HEK293 (cell line): ENCODE results near the gene GNAQ.

Experiments used
- CTCF ChIP-seq: fragments of 450-650 bp; formaldehyde crosslinking; IDR thresholded peaks from 2 replicates; pipeline ENCODE4 v1.5.1; 2016; ENCODE audit warnings: missing biosample characterization, missing genetic modification characterization
- GLI2 ChIP-seq: fragments of 450-650 bp; formaldehyde crosslinking; IDR thresholded peaks from 2 replicates; pipeline ENCODE4; 2017; ENCODE audit warnings: missing biosample characterization, missing genetic modification characterization, low read depth, borderline replicate concordance
- KLF16 ChIP-seq: fragments of 450-650 bp; formaldehyde crosslinking; IDR thresholded peaks from 2 replicates; pipeline ENCODE4 v1.5.1; 2017; ENCODE audit warnings: missing biosample characterization, missing genetic modification characterization
- MZF1 ChIP-seq: fragments of 450-650 bp; formaldehyde crosslinking; IDR thresholded peaks from 2 replicates; pipeline ENCODE4 v1.5.1; 2017; ENCODE audit warnings: missing biosample characterization, missing genetic modification characterization, borderline replicate concordance
- REST ChIP-seq: fragments of 450-650 bp; formaldehyde crosslinking; IDR thresholded peaks from 2 replicates; pipeline ENCODE4 v1.5.1; 2016; ENCODE audit warnings: missing biosample characterization, missing genetic modification characterization
- ZNF121 ChIP-seq: fragments of 450-650 bp; formaldehyde crosslinking; IDR thresholded peaks from 2 replicates; pipeline ENCODE4 v1.5.1; 2016; ENCODE audit warnings: missing biosample characterization, missing genetic modification characterization
- ZNF169 ChIP-seq: fragments of 450-650 bp; formaldehyde crosslinking; IDR thresholded peaks from 2 replicates; pipeline ENCODE4 v1.5.1; 2016; ENCODE audit warnings: missing biosample characterization, missing genetic modification characterization
- ZNF239 ChIP-seq: fragments of 450-650 bp; formaldehyde crosslinking; IDR thresholded peaks from 2 replicates; pipeline ENCODE4 v1.5.1; 2016; ENCODE audit warnings: missing biosample characterization, missing genetic modification characterization
- ZNF24 ChIP-seq: fragments of 450-650 bp; formaldehyde crosslinking; IDR thresholded peaks from 2 replicates; pipeline ENCODE4 v1.5.1; 2016; ENCODE audit warnings: missing biosample characterization, missing genetic modification characterization
- ZNF302 ChIP-seq: fragments of 450-650 bp; formaldehyde crosslinking; IDR thresholded peaks from 2 replicates; pipeline ENCODE4 v1.5.1; 2016; ENCODE audit warnings: missing biosample characterization, missing genetic modification characterization, low read depth
- ZNF777 ChIP-seq: fragments of 450-650 bp; formaldehyde crosslinking; IDR thresholded peaks from 2 replicates; pipeline ENCODE4 v1.5.1; 2017; ENCODE audit warnings: missing biosample characterization, missing genetic modification characterization, borderline replicate concordance
- ZSCAN16 ChIP-seq: fragments of 450-650 bp; formaldehyde crosslinking; IDR thresholded peaks from 2 replicates; pipeline ENCODE4 v1.5.1; 2016; ENCODE audit warnings: missing biosample characterization, missing genetic modification characterization
- ZSCAN30 ChIP-seq: fragments of 450-650 bp; IDR thresholded peaks from 2 replicates; pipeline ENCODE4 v1.5.1; 2018; ENCODE audit warnings: missing biosample characterization, mild to moderate bottlenecking, missing genetic modification characterization, moderate library complexity

- no peak for TF ChIP-seq CTCF (tag by site-specific recombination)
- TF ChIP-seq GLI2 (tag by site-specific recombination) = no peak
- TF ChIP-seq MZF1 = no peak
- no peak for TF ChIP-seq ZSCAN30 (tag by site-specific recombination)
- no peak for TF ChIP-seq REST (tag by site-specific recombination)
- no peak for TF ChIP-seq ZNF777 (tag by site-specific recombination)
- TF ChIP-seq ZNF239 (tag by site-specific recombination) = no peak
- TF ChIP-seq KLF16 (tag by site-specific recombination) = no peak
- TF ChIP-seq ZNF302 (tag by site-specific recombination) = no peak
- no peak for TF ChIP-seq ZNF169 (tag by site-specific recombination)
- no peak for TF ChIP-seq ZNF121 (tag by site-specific recombination)
- no peak for TF ChIP-seq ZNF24 (tag by site-specific recombination)
- no peak for TF ChIP-seq ZSCAN16 (tag by site-specific recombination)
Measured at GRCh38 chr9:77881111-77881510, 150.5 kb downstream of the GNAQ start.
